ENCODE results near the gene SLC5A1.

Gene SLC5A1

GRCh38 chr22:32042924-32043323 is at the start of gene SLC5A1:
SLC5A1 (plus strand) TSS chr22:32043261; CDS start chr22:32043282, 21 bp downstream.
- DNase-seq (ENCODE audit: low read depth in 2 of 2): no peak

GRCh38 chr22:31995046-31995445 is 48.0 kb upstream of the SLC5A1 start:
- DNase-seq (ENCODE audit: low read depth in 2 of 2): no peak

- no peak for DNase-seq (ENCODE audit: low read depth in 2 of 2)
These were observed 47.3 kb upstream of the SLC5A1 start for GRCh38 chr22:31995807-31996206.

- no peak for DNase-seq (ENCODE audit: low read depth in 2 of 2)
These were observed 44.2 kb upstream of the SLC5A1 start for GRCh38 chr22:31998784-31999385.

- no peak for DNase-seq (ENCODE audit: low read depth in 2 of 2)
These were observed 42.9 kb upstream of the SLC5A1 start for GRCh38 chr22:32000181-32000580.

- DNase-seq (ENCODE audit: low read depth in 2 of 2): no peak
These were observed 37.6 kb upstream of the SLC5A1 start for GRCh38 chr22:32005453-32005852.

GRCh38 chr22:32013200-32013599 is 29.9 kb upstream of the SLC5A1 start:
- no peak for DNase-seq (ENCODE audit: low read depth in 2 of 2)

GRCh38 chr22:32016081-32016480 is 27.0 kb upstream of the SLC5A1 start:
- DNase-seq (ENCODE audit: low read depth in 2 of 2): no peak

- DNase-seq (ENCODE audit: low read depth in 2 of 2): no peak
These were observed 25.0 kb upstream of the SLC5A1 start for GRCh38 chr22:32018056-32018455.

- no peak for DNase-seq (ENCODE audit: low read depth in 2 of 2)
These were observed 22.9 kb upstream of the SLC5A1 start for GRCh38 chr22:32020117-32020516.

GRCh38 chr22:32021716-32022115 is 21.3 kb upstream of the SLC5A1 start:
- DNase-seq (ENCODE audit: low read depth in 2 of 2): no peak

- no peak for DNase-seq (ENCODE audit: low read depth in 2 of 2)
These were observed 19.7 kb upstream of the SLC5A1 start for GRCh38 chr22:32023251-32023827.

- DNase-seq (ENCODE audit: low read depth in 2 of 2): no peak
These were observed 18.3 kb upstream of the SLC5A1 start for GRCh38 chr22:32024796-32025195.

- no peak for DNase-seq (ENCODE audit: low read depth in 2 of 2)
These were observed 12.4 kb upstream of the SLC5A1 start for GRCh38 chr22:32030518-32031247.

- DNase-seq (ENCODE audit: low read depth in 2 of 2): no peak
These were observed 11.6 kb upstream of the SLC5A1 start for GRCh38 chr22:32031466-32031865.

GRCh38 chr22:32034275-32034674 is 8.8 kb upstream of the SLC5A1 start:
- no peak for DNase-seq (ENCODE audit: low read depth in 2 of 2)

- DNase-seq (ENCODE audit: low read depth in 2 of 2): no peak
These were observed 5.8 kb upstream of the SLC5A1 start for GRCh38 chr22:32037236-32037635.

- DNase-seq (ENCODE audit: low read depth in 2 of 2): no peak
These were observed 2.6 kb upstream of the SLC5A1 start for GRCh38 chr22:32040324-32040904.

- DNase-seq (ENCODE audit: low read depth in 2 of 2): no peak
These were observed 330 bp downstream of the SLC5A1 start for GRCh38 chr22:32043391-32043790.

GRCh38 chr22:32044477-32044876 is 1.4 kb downstream of the SLC5A1 start:
- DNase-seq (ENCODE audit: low read depth in 2 of 2): no peak

GRCh38 chr22:32044913-32045312 is 1.9 kb downstream of the SLC5A1 start:
- no peak for DNase-seq (ENCODE audit: low read depth in 2 of 2)

GRCh38 chr22:32048069-32048468 is 5.0 kb downstream of the SLC5A1 start:
- DNase-seq (ENCODE audit: low read depth in 2 of 2): no peak

All from stimulated activated CD8-positive, alpha-beta memory T cell treated with anti-CD3 and anti-CD28 coated beads, Interleukin-15, amount 100 ng/mL, for 4 hours (primary cell).